Progenitor cell of endocrine pancreas (in vitro differentiated cells): Measurements from ENCODE around the gene MAPK12. TPM values are rescaled to one million over a fixed set of nuclear protein-coding genes. Genes with fewer than 3 reads are reported as not detected.
A peak's percentile ranks its signal among the peaks of the same experiment; 100 is the strongest.

ENCODE experiments used
- DNase-seq: peaks from one replicate; pipeline ENCODE4 v3.0.0; 2021; ENCODE audit warnings: low spot score; ENCODE audit not compliant: unreplicated experiment
- H3K27ac Mint-ChIP-seq: 2 replicates; pipeline ENCODE4 v1.8.0; 2021; ENCODE audit warnings: mild to moderate bottlenecking, moderate library complexity, mixed read lengths
- H3K27me3 Mint-ChIP-seq: 2 replicates; pipeline ENCODE4 v1.8.0; 2021; ENCODE audit warnings: mixed read lengths
- H3K36me3 Mint-ChIP-seq: 2 replicates; pipeline ENCODE4 v1.8.0; 2022; ENCODE audit warnings: mixed read lengths; ENCODE audit not compliant: insufficient read depth
- H3K4me1 Mint-ChIP-seq: 2 replicates; pipeline ENCODE4 v1.8.0; 2021; ENCODE audit warnings: low read depth, mixed read lengths
- H3K4me3 Mint-ChIP-seq: 2 replicates; pipeline ENCODE4 v1.8.0; 2021; ENCODE audit warnings: low read depth, mild to moderate bottlenecking, moderate library complexity, mixed read lengths
- H3K9me3 Mint-ChIP-seq: 2 replicates; pipeline ENCODE4 v1.8.0; 2021; ENCODE audit warnings: low read depth, mixed read lengths
- CTCF ChIP-seq: fragments of 200-600 bp; sonication (generic); IDR thresholded peaks from one replicate; pipeline ENCODE4 v1.5.0; 2021; ENCODE audit warnings: antibody characterized with exemption, mild to moderate bottlenecking; ENCODE audit not compliant: unreplicated experiment
- total RNA-seq: library from RNA; stranded (reverse); gene quantifications from 2 replicates; pipeline ENCODE4 v1.2.1, GENCODE V29; 2021

Gene MAPK12
- total RNA-seq, 1 donor from 2014 or later: 53.7 TPM

GRCh38 chr22:50278956-50279619, 17.6 kb upstream of the MAPK12 start:
- Mint-ChIP-seq H3K36me3 (peaks cover 12% of the 10 kb centered on the region), H3K4me1 (no peaks in the 10 kb centered on the region), H3K27ac (no peak overlapping the region), H3K27me3 (no peaks in the 10 kb centered on the region), H3K9me3 (no peaks in the 10 kb centered on the region), H3K4me3 (no peak overlapping the region)
- DNase-seq: no peak
- no peak for TF ChIP-seq CTCF

DNA sequence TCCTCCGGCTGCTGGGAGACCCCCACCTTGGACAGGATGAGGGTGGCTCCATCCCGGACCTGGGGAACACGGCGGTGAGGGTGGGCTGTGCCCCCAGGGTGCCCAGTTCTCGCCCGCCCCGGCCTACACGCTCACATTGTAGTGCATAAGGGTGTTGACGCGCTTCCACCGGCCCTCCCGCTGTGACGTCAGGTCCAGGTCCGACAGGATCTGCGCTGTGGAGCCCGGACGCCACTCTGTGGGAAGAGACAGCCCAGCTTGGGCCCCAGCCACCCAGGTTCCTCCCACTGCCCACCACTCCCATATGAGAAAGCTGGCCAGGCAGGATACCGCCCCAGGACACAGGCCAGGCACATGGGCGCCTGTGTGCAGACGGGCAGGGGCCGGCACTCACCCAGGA, 17.0 kb upstream of the MAPK12 start:
- no peak for DNase-seq
- Mint-ChIP-seq H3K27me3 (no peaks in the 10 kb centered on the region), H3K4me3 (no peak overlapping the region), H3K4me1 (no peaks in the 10 kb centered on the region), H3K36me3 (peaks cover 11% of the 10 kb centered on the region), H3K27ac (no peak overlapping the region), H3K9me3 (no peaks in the 10 kb centered on the region)
- no peak for TF ChIP-seq CTCF

DNA sequence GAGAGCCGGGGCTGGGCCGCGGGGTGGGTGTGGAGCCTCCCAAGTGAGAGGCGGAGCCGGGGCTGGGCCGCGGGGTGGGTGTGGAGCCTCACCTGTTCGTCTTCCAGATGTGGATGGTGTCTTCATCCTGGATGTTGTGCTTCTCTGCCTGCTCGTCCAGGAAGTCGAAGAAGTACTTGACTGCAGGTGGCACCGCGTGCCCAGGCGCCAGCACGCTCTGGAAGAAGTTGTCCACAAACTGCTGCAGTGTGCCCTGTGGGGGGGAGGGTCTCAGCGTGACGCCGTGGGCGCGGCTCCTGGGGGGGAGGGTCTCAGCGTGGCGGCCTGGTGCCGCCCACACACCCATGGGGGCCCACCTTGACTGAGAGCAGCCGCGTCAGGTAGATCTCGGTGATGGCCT, 16.3 kb upstream of the MAPK12 start:
- Mint-ChIP-seq H3K4me1 (no peaks in the 10 kb centered on the region), H3K4me3 (no peak overlapping the region), H3K36me3 (peaks cover 10% of the 10 kb centered on the region), H3K27me3 (peaks cover 2% of the 10 kb centered on the region), H3K27ac (no peak overlapping the region), H3K9me3 (no peaks in the 10 kb centered on the region)
- DNase-seq: no peak
- TF ChIP-seq CTCF: no peak

GRCh38 chr22:50276143-50276542, 14.7 kb upstream of the MAPK12 start:
- no peaks in the 10 kb centered on the region for H3K4me1 Mint-ChIP-seq
- H3K27ac Mint-ChIP-seq: no peak overlapping the region
- H3K9me3 Mint-ChIP-seq: no peaks in the 10 kb centered on the region
- peak; percentile 39 for TF ChIP-seq CTCF
- H3K36me3 Mint-ChIP-seq: peaks cover 10% of the 10 kb centered on the region
- H3K27me3 Mint-ChIP-seq: peaks cover 6% of the 10 kb centered on the region
- H3K4me3 Mint-ChIP-seq: no peak overlapping the region
- no peak for DNase-seq

- H3K4me1 Mint-ChIP-seq: no peaks in the 10 kb centered on the region
- no peak overlapping the region for H3K27ac Mint-ChIP-seq
- no peak overlapping the region for H3K4me3 Mint-ChIP-seq
- H3K9me3 Mint-ChIP-seq: no peaks in the 10 kb centered on the region
- DNase-seq: no peak
- TF ChIP-seq CTCF: no peak
- peaks cover 8% of the 10 kb centered on the region for H3K36me3 Mint-ChIP-seq
- peaks cover 9% of the 10 kb centered on the region for H3K27me3 Mint-ChIP-seq
These were observed 13.9 kb upstream of the MAPK12 start for GRCh38 chr22:50275181-50276055.
